Measurements from ENCODE around the gene CNTNAP2. TPM values are rescaled to one million over a fixed set of nuclear protein-coding genes. Genes with fewer than 3 reads are reported as not detected.

The CNTNAP2 gene
- total and polyA plus RNA-seq, 2 of the 4 experiments (the other 2 are of a cell fraction) = not detected

DNA sequence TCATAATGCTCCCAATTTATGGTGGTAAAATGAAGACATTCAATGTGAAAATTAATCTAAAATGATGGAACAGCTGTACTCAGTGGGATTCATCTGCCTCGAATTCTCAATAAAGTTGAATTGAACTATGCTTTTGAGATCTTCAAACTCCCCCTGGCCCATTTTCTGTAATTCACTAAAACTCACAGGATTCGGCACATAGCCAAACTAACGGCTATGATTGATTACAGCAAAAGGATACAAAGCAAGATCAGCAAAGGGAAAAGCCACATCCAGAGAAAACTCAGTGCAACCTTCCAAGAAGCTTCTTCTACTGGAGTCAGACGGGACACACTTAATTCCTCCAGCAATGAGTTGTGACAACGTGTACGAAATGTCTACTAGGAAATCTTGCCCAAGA lies 307.5 kb downstream of the CNTNAP2 start:
- H3K23ac ChIP-seq (ENCODE audit: low read depth, low read length) = no peak overlapping the region
- no peak overlapping the region for H3K9ac ChIP-seq (ENCODE audit: low read depth, low read length)
- no TSS peak for BruUV-seq (replicated peaks)
- H4K5ac ChIP-seq (ENCODE audit: low read depth, low read length) = no peak overlapping the region
- H3K27ac ChIP-seq (ENCODE audit: insufficient read depth, low read length) = no peak overlapping the region
- no peak overlapping the region for H2AK9ac ChIP-seq (replicated peaks; ENCODE audit: low read depth, low read length, poor library complexity)
- H2BK5ac ChIP-seq (ENCODE audit: low read depth, low read length, poor library complexity, severe bottlenecking) = no peak overlapping the region
- dilution Hi-C loops (cut with HindIII; ENCODE audit: low sequenced_read_pairs, unreplicated experiment) = no loop called here
- no peak overlapping the region for H4K91ac ChIP-seq (ENCODE audit: insufficient read depth, low read depth, low read length)
- no peak overlapping the region for H3K18ac ChIP-seq (ENCODE audit: low read depth, low read length)
- intact Hi-C loops (cut with micrococcal nuclease) = no loop called here
- H2BK20ac ChIP-seq (ENCODE audit: low read depth, low read length) = no peak overlapping the region
- no peaks in the 10 kb centered on the region for H4K20me1 ChIP-seq (ENCODE audit: insufficient read depth, low read length)
- no CpG with 5 or more reads among the region's 6 CpGs for WGBS, 2 experiments (ENCODE audit: extremely low coverage in 2 of 2, insufficient read length in 1 of 2)
- DNase-seq = no peak
- no peak overlapping the region for H3K4me2 ChIP-seq (ENCODE audit: low read depth, low read length)
- no peak for ATAC-seq (ENCODE audit: low read depth)
- H3K14ac ChIP-seq (replicated peaks; ENCODE audit: low read depth, low read length) = no peak overlapping the region
- no peaks in the 10 kb centered on the region for H3K9me1 ChIP-seq (ENCODE audit: insufficient read depth, low read length)
- no peak overlapping the region for H3K4ac ChIP-seq (ENCODE audit: low read depth, low read length)
- no peak overlapping the region for H2AFZ ChIP-seq (replicated peaks; ENCODE audit: low read length, poor library complexity)
- H3K9me3 ChIP-seq (ENCODE audit: control insufficient read depth, insufficient read depth, low read length) = 0 out of 2 replicates have a peak, but pooled peaks cover 1% of the 10 kb centered on the region
- no peaks in the 10 kb centered on the region for H3K4me1 ChIP-seq (ENCODE audit: control insufficient read depth, insufficient read depth, low read length)
- no peak overlapping the region for H3K56ac ChIP-seq (ENCODE audit: extremely low read depth, insufficient read depth, low read length)
- no peaks in the 10 kb centered on the region for H3K27me3 ChIP-seq (ENCODE audit: control insufficient read depth, insufficient read depth, low read length)
- CTCF ChIA-PET = no interaction called here
- in situ Hi-C loops (cut with MboI; ENCODE audit: low sequenced_read_pairs) = no loop called here
- no peak overlapping the region for H2AK5ac ChIP-seq (ENCODE audit: low read depth, low read length)
- no peak for TF ChIP-seq RCOR1 (IDR thresholded peaks at IDR 0.05; ENCODE audit: insufficient replicate concordance, low read length)
- TF ChIP-seq CTCF (conservative IDR thresholded peaks at IDR 0.05; ENCODE audit: low read depth, low read length) = no peak
- no peak for TF ChIP-seq BHLHE40 (IDR thresholded peaks at IDR 0.05; ENCODE audit: low read depth, low read length)
- TF ChIP-seq USF2 (IDR thresholded peaks at IDR 0.05; ENCODE audit: low read depth, low read length) = no peak
- TF ChIP-seq FOS (IDR thresholded peaks at IDR 0.05; ENCODE audit: low read depth, low read length) = no peak
- no peak for TF ChIP-seq SMC3 (IDR thresholded peaks at IDR 0.05; ENCODE audit: low read depth, low read length)
- TF ChIP-seq ELK1 (IDR thresholded peaks at IDR 0.05; ENCODE audit: borderline replicate concordance, low read depth, low read length) = no peak
- no peak for TF ChIP-seq CEBPB (IDR thresholded peaks at IDR 0.05; ENCODE audit: low read depth, low read length)
- TF ChIP-seq RAD21 (IDR thresholded peaks at IDR 0.05; ENCODE audit: low read length) = no peak
- no peak for TF ChIP-seq MXI1 (IDR thresholded peaks at IDR 0.05; ENCODE audit: borderline replicate concordance, low read depth, low read length)
- POLR2A ChIA-PET (ENCODE audit: unreplicated experiment) = no interaction called here
- no peaks in the 10 kb centered on the region for H3K79me1 ChIP-seq (ENCODE audit: low read depth in 1 of 2, low read length in 2 of 2)
- no peak overlapping the region for H4K8ac ChIP-seq (ENCODE audit: low read depth in 2 of 2, low read length in 2 of 2)
- no peak overlapping the region for H2BK15ac ChIP-seq (ENCODE audit: low read depth, low read length)
- H2BK120ac ChIP-seq (ENCODE audit: low read depth, low read length) = no peak overlapping the region
- H3K36me3 ChIP-seq (ENCODE audit: control insufficient read depth, insufficient read depth, low read length) = no peaks in the 10 kb centered on the region
- no peak overlapping the region for H3K4me3 ChIP-seq (ENCODE audit: insufficient read depth, low read depth, low read length)
